GM19467 (cell line): ENCODE measurements around the gene ADAMTS14.
"Not testable (repeated sequence)": the region's sequence is repeated elsewhere in the genome, so short reads cannot be mapped to it uniquely, and the experiment has no call there.

Experiments
- ATAC-seq: cut with Tn5 transposase; IDR thresholded peaks from one replicate; pipeline ENCODE4 v1.9.1; 2021; ENCODE audit warnings: mild to moderate bottlenecking, moderate library complexity; ENCODE audit not compliant: unreplicated experiment

The ADAMTS14 gene

DNA sequence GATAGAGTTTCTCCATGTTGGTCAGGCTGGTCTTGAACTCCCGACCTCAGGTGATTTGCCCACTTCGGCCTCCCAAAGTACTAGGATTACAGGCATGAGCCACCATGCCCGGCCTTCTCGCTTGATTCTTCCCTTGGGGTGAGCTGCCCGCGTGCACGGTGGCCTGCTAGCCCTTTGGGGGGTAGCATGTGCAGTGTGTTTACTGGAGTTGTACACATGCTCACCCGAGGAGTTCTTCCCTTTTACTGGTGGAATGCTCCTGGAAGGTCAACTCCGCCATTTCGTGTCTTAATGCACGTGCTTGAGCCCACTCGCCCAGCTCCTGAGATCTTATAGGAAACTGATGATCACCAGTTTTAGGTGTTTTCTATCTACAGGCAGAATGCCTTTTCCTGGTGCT, 17.0 kb upstream of the ADAMTS14 start:
- no peak for ATAC-seq

DNA sequence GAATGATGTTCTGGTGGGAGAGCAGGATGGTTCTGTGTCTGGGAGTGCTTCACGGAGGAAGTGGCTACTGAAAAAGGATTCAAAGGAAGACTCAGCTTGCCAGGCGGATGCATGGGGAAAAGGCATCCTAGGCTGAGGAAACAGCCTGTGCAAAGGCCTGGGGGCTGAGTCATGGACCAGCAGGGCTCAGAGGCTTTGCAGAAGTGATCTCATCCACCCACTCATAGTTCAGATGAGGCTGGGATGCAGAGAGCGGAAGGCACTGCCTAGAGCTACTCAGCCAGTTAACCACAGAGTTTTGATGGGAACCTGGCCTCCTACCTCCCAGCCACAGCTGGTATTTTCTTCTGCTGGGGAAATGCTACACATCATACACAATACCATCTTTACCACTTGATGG, 15.8 kb upstream of the ADAMTS14 start:
- no peak for ATAC-seq

DNA sequence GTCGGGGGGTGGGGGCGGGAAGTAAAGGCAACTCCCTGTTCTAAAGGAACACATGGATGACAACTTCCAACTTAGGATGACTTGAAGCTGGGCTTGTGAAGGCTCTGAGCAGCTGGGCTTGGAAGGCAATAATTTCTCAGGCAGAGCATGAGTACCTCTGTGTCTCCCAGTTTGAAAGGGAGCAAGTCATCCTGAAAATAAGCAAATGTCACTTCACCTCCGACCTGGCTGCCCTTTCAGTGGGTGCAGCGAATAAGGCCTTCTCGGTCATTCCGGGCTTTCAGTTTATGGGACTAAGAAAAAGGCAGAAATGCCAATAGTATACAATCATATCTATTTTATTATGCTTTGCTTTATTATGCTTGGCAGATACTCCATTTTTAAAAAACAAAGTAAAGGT, 15.3 kb upstream of the ADAMTS14 start:
- ATAC-seq: no peak

DNA sequence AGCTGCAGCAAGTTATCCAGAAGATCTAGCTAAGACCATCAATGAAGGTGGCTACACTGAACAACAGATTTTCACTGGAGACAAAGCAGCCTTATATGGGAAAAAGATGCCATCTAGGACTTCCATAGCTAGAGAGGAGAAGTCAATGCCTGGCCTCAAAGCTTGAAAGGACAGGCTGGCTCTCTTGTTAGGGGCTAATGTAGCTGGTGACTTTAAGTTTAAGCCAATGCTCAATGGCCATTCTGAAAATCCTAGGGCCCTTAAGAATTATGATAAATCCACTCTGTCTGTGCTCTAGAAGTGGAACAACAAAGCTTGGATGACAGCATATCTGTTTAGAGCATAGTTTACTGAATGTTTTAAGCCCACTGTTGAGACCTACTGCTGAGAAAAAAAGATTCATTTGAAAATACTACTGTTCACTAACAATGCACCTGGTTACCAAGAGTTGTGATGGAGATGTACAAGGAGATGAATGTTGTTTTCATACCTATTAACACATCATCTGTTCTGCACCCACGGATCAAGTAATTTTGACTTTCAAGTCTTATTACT, 13.6 kb upstream of the ADAMTS14 start:
- no peak for ATAC-seq

DNA sequence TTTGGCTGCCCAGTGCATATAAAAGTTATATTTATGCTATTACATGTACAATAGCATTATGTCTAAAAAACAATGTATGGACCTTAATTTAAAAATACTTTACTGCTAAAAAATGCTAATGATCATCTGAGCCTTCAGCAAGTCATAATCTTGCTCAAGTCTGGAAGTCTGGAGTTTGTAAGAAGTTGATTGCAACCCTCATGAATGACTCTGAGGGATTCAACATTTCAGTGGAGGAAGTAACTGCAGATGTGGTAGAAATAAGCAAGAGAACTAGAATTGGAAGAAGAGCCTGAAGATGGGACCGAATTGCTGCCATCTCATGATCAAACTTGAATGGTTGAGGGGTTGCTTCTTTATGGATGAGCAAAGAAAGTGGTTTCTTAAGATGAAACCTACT, 13.0 kb upstream of the ADAMTS14 start:
- ATAC-seq: no peak

DNA sequence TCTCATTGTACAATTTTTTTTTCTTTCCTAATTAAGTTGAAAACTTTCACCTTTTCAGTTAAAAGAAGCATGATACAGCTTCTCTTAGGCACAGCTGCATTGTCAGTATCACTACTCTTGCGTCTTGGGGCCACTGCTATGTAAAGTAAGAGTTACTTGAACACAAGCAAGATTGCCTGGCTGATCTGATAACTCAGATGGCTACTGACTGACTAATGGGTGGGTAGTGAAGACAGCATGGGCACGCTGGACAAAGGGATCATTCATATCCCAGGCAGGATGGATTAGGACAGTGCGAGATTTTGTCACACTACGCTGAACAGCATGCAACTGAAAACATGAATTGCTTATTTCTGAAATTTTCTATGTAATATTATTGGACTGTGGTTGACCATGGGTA, 11.6 kb upstream of the ADAMTS14 start:
- no peak for ATAC-seq

DNA sequence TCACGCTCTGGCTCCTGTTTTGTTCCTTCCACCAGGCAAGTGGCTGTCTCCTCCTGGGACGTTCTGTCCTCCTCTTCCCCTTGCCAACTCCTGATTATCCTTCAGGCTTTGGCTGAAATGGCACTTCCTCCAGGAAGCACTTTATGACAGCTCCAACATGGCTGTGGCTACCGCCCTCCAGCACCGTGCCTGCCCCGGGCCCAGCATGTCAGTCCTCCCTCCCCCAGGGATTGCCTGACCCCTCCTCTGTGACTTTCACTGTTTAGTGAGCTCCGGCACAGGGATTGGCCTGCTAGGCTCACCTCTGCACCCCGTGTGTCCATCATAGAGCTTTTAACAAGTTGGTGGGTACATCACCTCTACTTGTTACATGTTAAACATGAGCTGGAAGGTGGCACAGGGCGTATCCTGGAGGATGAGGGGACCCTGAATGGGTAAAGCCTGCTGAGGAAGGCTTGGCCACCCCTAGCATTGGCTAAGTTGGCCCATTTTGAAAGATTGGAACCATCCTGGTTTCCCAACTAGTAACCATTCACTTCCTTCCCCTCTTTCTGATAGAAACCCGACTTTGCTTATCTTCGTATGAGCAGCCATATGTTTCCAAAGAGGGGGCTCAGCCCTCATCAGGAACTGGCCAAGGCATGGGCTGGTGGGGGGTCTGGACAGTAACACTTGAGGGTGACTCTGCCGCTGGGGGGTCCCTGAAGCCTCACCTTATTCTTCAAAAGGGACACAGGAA, 10.5 kb upstream of the ADAMTS14 start:
- ATAC-seq: no peak

DNA sequence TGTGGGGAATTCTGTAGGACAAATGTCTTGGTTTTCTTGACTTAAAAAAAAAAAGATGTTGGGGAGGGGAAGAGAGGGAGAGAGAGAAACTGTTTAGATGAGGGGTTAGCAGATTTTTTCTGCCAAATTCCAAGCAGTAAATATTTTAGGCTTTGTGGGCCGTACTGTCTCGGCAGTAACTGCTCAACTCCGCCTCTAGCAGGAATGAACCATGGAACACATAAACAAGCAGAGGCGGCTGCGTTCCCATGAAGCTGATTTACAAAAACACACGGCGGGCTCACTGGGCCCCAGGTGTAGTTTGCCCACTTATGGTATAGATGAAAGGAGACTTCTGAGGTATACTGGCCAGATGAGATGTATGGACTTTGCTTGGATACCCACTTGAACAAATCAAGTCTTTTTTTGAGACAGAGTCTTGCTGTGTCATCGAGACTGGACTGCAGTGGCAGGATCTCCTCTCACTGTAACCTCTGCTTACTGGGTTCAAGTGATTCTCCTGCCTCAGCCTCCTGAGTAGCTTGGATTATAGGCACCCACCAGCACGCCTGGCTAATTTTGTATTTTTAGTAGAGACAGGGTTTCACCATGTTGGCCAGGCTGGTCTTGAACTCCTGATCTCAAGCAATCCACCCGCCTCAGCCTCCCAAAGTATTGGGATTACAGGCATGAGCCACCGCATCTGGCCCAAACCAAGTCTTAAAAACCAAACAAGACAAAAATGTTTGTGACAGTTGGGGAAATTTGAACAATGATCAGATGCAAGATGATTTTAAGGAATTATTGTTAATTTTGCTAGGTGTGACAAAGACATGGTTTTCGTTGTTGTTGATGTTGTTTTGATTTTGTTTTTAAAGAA, 9.7 kb upstream of the ADAMTS14 start:
- no peak for ATAC-seq

DNA sequence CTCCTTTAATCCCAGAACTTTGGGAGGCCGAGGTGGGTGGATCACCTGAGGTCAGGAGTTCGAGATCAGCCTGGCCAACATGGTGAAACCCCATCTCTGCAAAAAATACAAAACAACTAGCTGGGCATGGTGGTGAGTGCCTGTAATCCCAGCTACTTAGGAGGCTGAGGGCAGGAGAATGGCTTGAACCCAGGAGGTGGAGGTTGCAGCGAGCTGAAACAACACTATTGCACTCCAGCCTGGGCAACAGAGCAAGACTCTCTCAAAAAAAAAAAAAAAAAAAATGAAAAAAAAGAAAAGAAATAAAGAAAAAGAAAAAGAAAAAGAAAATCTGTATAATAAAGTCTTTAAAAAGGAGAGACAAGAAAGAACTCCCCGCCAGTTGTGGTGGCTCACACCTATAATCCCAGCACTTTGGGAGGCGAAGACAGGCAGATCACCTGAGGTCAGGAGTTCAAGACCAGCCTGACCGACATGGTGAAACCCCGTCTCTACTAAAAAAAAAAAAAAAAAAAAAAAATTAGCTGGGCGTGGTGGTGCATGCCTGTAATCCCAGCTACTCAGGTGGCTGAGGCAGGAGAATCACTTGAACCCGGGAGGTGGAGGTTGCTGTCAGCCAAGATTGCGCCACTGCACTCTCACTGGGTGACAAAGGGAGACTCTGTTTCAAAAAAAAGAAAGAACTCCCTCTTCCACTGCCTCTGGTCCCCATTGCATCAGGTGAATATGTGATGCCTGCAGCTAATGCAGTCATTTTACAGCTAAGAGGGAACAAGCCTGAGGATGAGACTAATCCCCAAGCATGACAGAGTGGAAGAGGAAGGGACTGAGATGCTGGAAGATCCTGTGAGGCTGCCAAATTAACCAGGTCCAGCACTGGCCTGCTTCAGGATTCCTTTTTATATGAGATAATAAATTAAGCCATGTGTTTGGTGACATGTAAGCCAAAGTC, 8.6 kb upstream of the ADAMTS14 start:
- ATAC-seq: not testable (repeated sequence)

DNA sequence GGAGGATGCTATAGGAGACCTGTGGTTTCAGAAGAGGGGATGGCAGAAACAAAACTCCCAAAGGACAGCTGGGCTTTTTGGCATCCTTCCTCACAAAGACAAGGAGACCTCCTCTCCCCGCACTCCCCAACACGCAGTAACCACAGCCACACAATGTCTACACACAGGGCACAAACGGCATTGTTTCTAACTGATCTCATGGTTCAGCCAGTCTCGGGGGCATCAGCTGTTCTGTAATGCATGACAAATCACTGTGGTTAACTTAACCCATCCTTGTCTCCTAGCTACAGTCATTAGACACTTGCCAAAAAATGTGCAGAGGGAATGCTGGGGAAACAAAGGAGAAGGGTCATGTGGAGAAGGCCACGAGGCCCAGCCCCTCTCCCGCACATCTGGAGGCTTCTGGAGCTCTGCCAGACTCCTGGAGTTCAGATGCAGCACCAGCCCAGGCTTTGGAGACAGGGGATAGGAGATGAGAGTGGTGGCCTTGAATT, 7.6 kb upstream of the ADAMTS14 start:
- ATAC-seq: no peak

DNA sequence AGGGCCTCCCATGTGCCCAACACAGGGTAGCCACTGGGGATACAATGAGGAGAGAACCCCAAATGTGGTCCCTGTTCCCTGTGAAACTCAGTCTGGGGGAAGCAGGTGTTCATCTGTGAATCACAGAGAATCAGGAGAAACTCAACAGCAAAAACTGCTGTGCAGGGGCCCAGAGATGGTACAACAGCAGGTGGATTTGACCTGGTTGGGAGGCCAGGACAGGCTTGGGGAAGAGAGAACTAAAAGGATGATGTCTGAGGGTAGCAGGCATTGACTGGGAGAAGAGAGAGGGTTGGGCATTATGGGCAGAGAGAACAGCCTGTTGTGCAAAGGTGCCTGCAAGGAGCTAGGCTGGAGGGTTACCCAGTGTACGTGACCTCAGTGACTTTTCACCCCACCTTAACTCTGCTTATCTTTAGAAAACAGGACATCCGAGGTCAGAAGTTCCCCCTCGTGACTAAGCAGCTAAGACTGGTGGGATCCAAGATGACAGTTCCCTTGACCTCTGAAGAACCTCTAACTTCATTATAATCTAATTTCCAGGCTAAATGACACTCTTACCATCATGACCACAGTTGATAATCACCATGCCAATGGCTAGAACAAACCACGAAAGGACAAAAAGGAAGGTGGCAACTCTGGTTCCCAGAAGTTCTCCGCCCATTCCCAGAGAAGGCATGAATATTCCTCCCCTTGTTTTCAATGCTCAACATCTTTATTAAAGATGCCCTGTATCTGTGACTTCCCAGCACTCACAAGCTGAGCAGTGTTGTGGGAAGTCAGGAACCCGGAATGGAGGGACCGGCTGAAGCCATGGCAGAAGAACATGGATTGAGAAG, 5.1 kb upstream of the ADAMTS14 start:
- no peak for ATAC-seq

DNA sequence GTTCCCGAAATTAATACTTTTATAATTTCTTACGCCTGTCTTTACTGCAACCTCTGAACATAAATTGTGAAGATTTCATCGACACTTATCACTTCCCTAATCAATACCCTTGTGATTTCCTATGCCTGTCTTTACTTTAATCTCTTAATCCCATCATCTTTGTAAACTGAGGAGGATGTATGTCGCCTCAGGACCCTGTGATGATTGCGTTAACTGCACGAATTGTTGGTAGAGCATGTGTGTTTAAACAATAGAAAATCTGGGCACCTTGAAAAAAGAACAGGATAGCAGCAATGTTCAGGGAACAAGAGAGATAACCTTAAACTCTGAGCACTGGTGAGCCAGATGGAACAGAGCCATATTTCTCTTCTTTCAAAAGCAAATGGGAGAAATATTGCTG, 4.5 kb upstream of the ADAMTS14 start:
- not testable (repeated sequence) for ATAC-seq

DNA sequence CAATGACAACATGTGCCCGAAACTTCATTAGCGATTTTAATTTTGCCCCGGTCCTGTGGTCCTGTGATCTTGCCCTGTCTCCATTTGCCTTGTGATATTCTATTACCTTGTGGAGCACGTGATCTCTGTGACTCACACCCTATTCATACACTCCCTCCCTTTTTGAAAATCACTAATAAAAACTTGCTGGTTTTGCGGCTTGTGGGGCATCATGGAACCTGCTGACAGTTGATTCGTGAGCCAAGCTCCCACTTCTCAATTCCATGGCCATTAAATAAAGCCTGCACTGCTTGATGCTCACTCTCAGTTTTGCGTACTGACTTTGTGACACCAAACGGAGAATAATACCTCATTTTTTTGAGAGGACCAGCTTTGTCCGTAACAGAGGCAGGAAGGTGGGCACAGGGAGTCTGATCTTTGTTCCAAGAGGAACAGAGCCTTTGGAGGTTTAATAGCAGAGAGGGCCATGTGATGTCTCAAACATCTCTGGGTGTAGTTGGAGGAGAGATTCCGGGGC, 3.8 kb upstream of the ADAMTS14 start:
- ATAC-seq: no peak

DNA sequence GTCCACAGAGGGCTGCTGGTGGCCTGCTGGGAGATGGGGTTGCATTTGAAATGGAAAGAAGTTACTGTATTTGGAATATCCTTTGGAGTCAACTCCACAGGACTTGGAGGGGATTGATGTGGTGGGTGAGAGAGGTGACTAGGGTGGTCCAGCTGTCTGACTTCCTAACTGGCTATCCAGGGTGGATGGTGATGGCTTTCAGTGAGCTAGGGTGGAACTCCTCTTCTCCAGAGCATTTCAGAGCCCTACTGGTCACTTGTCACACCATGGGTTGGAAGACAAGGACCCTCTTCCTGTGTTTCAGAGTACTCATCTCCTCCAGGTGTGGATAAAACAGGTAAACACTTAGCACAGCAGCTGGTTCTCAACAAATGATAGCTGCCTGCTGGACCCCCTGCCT, 3.3 kb upstream of the ADAMTS14 start:
- no peak for ATAC-seq

DNA sequence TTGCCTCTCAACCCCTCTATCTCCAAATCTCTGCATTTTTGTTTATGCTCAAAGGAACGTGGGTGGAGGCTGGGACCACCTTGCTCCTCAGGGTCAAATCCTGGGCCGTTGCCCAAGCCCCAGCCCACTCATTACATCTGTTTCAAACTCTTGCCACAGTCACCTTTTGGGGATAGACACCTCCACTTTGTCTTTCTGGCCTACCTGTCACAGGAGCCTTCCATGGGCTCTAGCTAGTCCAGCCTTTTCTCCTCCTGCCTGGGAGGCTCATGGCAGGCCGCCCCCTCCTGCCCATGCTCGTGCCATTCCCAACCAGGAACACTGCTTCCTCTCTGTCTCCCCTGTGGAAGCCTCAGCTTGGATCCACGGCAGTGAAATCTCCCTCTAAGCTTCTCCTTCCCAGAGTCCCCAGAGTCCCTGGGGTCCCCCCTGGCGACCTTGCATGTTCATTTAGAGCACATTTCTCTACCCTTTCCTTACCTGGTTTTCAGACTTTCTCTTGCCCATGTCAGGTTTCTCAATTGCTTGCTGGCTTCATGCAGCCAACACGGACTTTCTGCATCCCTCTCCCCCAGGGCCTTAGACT, 2.5 kb upstream of the ADAMTS14 start:
- ATAC-seq: no peak

DNA sequence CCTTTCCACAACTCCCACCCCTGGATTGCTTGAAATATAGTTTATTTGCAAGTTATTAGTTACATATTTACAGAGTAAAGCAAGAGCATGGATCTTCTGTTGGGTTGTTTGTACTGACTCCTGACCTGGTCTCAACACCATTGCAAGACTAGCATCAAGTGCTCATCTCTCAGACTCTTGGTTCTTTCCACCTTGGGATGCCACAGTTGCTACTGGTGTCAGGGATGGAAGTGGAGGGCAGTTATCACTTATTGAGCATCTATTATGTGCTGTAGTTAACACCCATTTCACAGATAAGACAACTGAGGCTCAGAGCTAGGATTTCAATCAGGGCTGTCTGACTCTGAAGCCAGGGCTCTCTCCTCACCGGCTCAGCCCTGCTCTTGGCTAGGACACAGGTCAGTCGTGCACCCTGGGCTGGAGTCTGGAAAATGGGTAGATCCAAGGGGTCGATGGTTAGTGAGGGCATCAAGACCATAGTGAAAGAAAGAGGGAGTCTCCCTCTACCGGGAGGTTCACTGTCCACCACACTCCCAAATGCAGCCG, 614 bp upstream of the ADAMTS14 start:
- no peak for ATAC-seq

DNA sequence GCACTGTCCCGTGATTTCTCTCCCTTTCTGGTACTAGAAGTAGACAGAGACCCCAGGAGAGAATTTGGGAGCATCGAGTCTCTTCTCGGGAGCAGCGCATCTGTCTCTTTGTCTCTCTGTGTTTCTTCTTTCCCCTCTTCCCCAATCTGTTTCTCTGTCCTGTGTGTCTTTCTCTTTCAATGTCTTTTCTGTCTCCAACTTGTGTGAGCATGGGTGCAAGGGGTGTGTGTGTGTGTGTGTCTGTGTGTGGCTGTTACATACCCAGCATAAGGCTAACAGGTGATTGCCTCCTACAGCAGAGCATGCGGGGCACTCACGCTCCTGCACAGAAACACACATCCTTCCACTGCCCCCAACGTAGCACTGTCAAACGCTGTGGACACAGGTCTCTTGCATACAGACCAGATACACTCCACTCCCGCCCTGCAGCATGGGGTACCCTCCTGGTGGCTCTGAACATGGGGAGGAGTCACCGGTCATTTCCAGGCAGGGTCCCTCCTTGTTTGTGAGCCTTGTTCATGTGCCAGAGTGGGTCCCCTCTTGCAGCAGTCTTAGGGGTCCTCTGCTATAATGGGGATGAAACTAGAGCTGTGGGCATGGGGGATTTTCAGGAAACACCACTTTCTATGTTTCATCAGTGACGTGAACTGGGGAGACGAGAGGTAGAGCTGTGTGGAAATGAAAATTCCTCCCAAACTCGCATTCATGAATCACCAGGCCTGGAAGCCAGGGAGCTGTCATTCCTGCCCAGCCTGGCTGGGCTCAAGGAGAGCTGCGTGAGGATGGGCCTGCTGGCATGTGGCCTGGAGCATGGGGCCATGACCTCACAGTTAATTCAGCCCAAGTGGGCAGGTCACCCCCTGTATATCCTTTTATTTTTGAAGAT, 980 bp downstream of the ADAMTS14 start:
- ATAC-seq: no peak
